Activated naive CD4-positive, alpha-beta T cell treated with anti-CD3 and anti-CD28 coated beads for 36 hours (primary cell): ENCODE results near the gene GIPC1. TPM values are rescaled to one million over a fixed set of nuclear protein-coding genes. Genes with fewer than 3 reads are reported as not detected.
A peak's percentile ranks its signal among the peaks of the same experiment; 100 is the strongest.

Source experiments
- CTCF ChIA-PET: fragments of 350-600 bp; sonication (Branson Sonifier 250); formaldehyde crosslinking; loops from one replicate; lab custom pipeline; 2021; ENCODE audit warnings: antibody characterized with exemption; lab: Charles Lee
- DNase-seq: peaks from one replicate; pipeline ENCODE4 v3.0.0-alpha.2; 2020
- H3K27ac Mint-ChIP-seq: one replicate; pipeline ENCODE4 v1.8.0; 2021; ENCODE audit warnings: mild to moderate bottlenecking, mixed read lengths
- H3K27me3 Mint-ChIP-seq: one replicate; pipeline ENCODE4 v1.8.0; 2021; ENCODE audit warnings: low read depth, mixed read lengths
- H3K36me3 Mint-ChIP-seq: one replicate; pipeline ENCODE4 v1.8.0; 2021; ENCODE audit warnings: low read depth, mixed read lengths
- H3K4me1 Mint-ChIP-seq: one replicate; pipeline ENCODE4 v1.8.0; 2021; ENCODE audit warnings: low read depth, mixed read lengths
- H3K4me3 Mint-ChIP-seq: one replicate; pipeline ENCODE4 v1.8.0; 2021; ENCODE audit warnings: mild to moderate bottlenecking, moderate library complexity, mixed read lengths
- H3K9me3 Mint-ChIP-seq: one replicate; pipeline ENCODE4 v1.8.0; 2021; ENCODE audit warnings: mixed read lengths
- intact Hi-C: fragments of 100-400 bp; cut with micrococcal nuclease; formaldehyde crosslinking; loops from one replicate; pipeline ENCODE4 v1.15.1; 2023
- microRNA-seq: library from miRNA; unstranded; fragments of <30 nt; microRNA quantifications from one replicate; pipeline ENCODE4 v1.2.0, GENCODE V29; 2022; ENCODE audit warnings: borderline microRNAs expressed, borderline replicate concordance
- total RNA-seq, 2 experiments: library from RNA; stranded (reverse); gene quantifications; one replicate each; pipeline ENCODE4 v1.2.3, GENCODE V29; 2021

The GIPC1 gene
- total RNA-seq, 2 experiments from 2014 or later: 15.4 to 16.5 TPM

DNA sequence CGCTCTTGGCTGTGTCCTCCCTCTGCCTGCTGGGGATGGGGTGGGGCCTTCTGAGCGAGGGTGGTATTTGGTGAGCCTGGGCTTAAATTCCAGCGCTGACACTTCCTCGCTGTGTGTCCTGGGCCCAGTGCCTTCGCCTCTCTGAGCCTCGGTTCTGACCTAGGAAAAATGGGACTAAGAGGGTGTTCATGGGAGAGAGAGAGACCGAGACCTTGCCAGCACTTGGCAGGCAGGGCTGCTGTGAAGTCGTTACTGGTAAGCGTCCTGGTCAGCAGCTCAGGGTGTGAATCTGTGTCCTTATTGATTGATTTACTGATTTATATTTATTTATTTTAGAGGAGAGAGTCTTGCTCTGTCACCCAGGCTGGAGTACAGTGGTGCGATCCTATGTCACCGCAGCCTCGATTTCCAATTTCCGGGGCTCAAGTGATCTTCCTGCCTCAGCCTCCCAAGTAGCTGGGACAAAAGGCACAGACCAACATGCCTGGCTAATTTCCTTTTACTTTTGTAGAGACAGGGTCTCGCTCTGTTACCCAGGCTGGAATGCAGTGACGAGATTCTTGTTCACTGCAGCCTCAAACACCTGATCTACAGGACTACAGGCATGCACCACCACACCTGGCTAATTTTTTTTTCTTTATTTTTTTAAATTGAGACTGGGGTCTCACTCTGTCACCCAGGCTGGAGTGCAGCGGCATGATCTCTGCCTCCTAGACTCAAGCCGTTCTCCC, 60.4 kb downstream of the GIPC1 start:
- Mint-ChIP-seq H3K36me3 (peaks cover 6% of the 10 kb centered on the region), H3K9me3 (no peaks in the 10 kb centered on the region), H3K27ac (peak overlapping the region; percentile 79), H3K4me3 (peak overlapping the region; percentile 72), H3K4me1 (peaks cover 54% of the 10 kb centered on the region), H3K27me3 (no peaks in the 10 kb centered on the region)
- intact Hi-C loops: no loop called here
- no peak for DNase-seq
- CTCF ChIA-PET: interaction anchor here (0.6 to 1.2 kb wide), 3 partner anchors 45 to 653 kb away, joined by 3 to 7 read pairs (median 4); no protein-coding TSS in a partner anchor

DNA sequence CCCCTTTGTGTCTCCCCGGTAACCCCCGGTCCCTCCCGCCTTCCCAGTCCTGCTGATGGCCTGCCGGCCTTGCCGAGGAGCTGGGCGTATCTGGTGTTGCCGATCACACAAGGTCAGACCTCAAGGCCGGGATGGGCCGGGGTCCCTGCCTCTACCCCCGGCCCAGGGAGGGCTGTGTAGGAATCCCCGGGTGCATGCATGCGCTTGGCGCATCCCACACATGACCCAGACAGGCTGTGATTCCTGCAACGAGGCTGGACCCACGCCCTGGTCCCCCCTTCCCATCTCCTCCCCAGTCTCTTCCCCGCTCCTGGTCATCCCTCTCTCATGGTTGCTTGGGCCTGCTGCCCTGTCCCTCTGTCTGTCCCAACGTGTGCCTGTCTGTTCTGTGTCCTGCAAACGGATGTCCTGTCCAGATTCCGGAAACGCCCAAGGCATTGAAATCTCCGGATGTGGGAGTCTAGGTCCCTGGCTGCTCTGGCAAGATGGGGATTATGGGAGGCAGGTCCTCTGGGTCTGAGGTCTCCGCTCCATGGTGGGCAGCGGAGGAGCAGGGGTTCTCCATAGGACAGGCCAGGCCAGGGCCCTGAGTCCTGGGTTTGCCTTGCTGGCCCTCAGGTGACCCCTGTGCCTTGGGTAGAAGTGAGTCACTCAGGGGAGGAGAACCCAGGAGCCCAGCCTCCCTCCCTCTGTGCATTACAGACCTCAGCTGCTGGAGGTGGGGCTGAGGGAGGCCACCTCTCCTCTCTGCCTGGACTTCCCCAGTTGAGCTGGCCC, 61.2 kb downstream of the GIPC1 start:
- peak overlapping the region; percentile 79 for H3K27ac Mint-ChIP-seq
- intact Hi-C loops: no loop called here
- H3K9me3 Mint-ChIP-seq: no peaks in the 10 kb centered on the region
- DNase-seq: peak; percentile 78
- H3K4me1 Mint-ChIP-seq: peaks cover 47% of the 10 kb centered on the region
- H3K36me3 Mint-ChIP-seq: peaks cover 5% of the 10 kb centered on the region
- H3K4me3 Mint-ChIP-seq: peak overlapping the region; percentile 72
- CTCF ChIA-PET: interaction anchor here (0.6 to 1.2 kb wide), 3 partner anchors 43 to 653 kb away, joined by 4 to 7 read pairs (median 4); no protein-coding TSS in a partner anchor
- no peaks in the 10 kb centered on the region for H3K27me3 Mint-ChIP-seq

DNA sequence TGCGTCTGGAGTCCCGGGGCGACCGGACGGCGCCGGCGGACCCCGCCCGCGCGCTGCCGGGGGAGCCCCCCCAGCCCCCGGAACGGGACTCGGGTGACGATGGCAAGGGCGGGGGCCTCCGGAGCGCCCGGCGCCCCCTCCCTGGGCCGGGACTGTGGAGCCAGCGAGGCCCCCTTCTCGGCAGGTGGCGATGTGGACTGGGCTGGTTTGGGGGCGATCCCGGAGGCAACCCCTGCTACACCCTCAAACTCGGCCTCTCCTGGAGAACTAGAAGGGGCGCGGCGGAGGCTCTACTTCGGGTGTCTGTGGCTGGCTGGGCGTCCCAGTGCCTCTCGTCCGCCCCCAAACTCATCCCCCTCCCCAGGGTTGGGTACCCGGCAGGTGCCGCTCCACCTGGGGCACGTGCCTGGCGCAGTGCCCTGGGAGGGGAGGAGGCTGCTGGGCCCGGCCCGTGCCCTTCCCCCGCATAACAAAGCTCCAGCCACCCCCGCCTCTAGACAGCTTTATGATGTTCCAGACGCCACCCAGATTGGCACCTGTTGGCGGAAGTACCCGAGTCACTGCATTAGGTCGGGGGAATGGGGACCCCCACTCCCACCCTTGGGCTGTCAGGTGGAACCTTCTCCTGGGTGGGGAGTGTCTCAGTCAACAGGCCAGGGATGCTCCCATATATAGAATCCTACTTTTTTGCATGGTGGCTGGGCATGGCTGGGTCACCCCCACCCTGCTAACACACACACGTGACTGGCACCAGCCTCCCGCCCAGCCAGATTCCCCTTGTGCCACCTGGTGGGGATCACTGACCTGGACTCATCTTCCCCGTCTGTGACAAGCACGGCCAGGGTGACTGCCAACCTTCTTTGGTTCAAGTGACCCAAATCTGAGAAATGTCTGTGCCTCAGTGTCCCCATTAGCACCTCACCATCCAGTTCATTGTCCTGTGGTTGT, 62.1 kb downstream of the GIPC1 start:
- Mint-ChIP-seq H3K36me3 (peaks cover 5% of the 10 kb centered on the region), H3K27me3 (no peaks in the 10 kb centered on the region), H3K27ac (peak overlapping the region; percentile 79), H3K4me3 (peak overlapping the region; percentile 72), H3K4me1 (peaks cover 40% of the 10 kb centered on the region), H3K9me3 (no peaks in the 10 kb centered on the region)
- peak; percentile 56 for DNase-seq
- CTCF ChIA-PET: interaction anchor here (0.6 to 1.2 kb wide), 4 partner anchors 38 to 1975 kb away, joined by 3 to 4 read pairs (median 3); no protein-coding TSS in a partner anchor
- intact Hi-C loops: loop anchor here (2.0 kb wide), 1 partner anchor 15 kb away; the partner anchor contains the start of gene DDX39A

DNA sequence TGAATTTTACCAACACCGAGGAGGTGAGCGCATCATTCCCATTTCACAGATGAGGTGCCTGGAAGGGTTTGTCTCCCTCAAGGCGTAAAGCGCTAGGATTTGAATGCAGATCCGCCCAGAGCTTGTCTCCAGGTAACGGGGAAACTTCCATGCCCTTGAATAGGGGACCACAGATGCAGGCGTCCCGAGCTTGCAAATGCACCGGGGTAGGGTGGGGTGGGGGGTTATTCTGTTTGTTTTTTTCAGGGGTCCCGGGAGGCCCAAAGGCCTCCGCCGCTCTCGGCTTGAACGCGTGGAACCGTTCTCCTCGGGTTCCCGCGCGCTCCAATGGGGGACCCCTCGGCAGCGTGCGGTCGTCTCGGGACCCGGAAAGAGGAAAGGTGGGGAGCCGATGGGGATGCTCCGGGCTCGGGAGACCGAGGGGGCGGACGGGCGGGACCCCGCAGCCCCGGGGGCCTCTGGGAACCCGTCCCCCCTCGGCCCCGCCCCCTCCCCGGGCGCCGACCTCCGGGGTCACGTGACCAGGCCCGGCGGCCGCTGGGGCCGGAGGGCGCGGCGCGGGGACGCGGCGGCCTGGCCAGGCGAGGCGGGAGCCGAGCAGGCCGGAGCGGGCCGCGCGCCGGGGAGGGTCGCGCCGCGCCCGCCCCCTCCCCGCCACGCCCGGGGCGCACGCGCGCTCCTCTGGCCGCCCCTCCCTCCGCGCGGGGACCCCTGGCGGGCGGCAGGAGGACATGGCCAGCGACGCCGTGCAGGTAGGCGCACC, 63.0 kb downstream of the GIPC1 start, which contains the start of gene PKN1:
Gene PKN1 (plus strand): TSS at position 516 of the 763 bp plus-strand sequence. CDS start 216 bp downstream, at position 732.
- peak; percentile 33 for DNase-seq
- peaks cover 37% of the 10 kb centered on the region for H3K4me1 Mint-ChIP-seq
- CTCF ChIA-PET: interaction anchor here (1.0 to 5.1 kb wide), 12 partner anchors 8 to 71 kb away, joined by 3 to 55 read pairs (median 4); partner anchors contain the start of gene DDX39A
- peak within 1 kb of the TSS; percentile 79 for H3K27ac Mint-ChIP-seq
- intact Hi-C loops: loop anchor here (1.0 to 2.0 kb wide), 3 partner anchors 14 to 53 kb away; partner anchors contain the start of gene DDX39A
- no peaks in the 10 kb centered on the region for H3K9me3 Mint-ChIP-seq
- no peaks in the 10 kb centered on the region for H3K27me3 Mint-ChIP-seq
- peak within 1 kb of the TSS; percentile 78 for H3K4me3 Mint-ChIP-seq
- H3K36me3 Mint-ChIP-seq: peaks cover 5% of the 10 kb centered on the region

DNA sequence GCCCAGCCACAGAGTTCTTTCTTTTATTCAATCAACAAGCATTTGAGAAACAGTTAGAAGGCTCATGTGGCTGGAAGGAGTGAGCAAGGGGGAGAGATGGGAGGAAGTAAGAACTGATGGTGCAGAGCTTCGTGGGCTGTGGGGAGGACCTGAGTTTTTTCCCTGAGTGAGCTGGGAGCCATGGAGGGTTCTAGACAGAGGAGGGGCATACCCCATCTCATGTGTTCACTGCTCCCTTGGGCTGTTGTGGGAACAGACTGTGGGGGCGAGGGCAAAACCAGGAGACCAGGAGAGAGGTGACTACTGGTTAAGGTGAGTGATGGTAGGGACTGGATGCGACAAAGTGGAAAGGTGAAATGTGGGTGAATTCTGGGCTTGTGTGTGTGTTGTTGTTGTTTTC, 65.2 kb downstream of the GIPC1 start:
- H3K4me1 Mint-ChIP-seq: peaks cover 29% of the 10 kb centered on the region
- no peak for DNase-seq
- intact Hi-C loops: no loop called here
- no peak overlapping the region for H3K4me3 Mint-ChIP-seq
- H3K36me3 Mint-ChIP-seq: peaks cover 5% of the 10 kb centered on the region
- no peaks in the 10 kb centered on the region for H3K9me3 Mint-ChIP-seq
- H3K27me3 Mint-ChIP-seq: no peaks in the 10 kb centered on the region
- H3K27ac Mint-ChIP-seq: peak overlapping the region; percentile 21
- CTCF ChIA-PET: interaction anchor here (0.8 to 5.1 kb wide), 7 partner anchors 35 to 293 kb away, joined by 3 to 55 read pairs (median 6); no protein-coding TSS in a partner anchor

DNA sequence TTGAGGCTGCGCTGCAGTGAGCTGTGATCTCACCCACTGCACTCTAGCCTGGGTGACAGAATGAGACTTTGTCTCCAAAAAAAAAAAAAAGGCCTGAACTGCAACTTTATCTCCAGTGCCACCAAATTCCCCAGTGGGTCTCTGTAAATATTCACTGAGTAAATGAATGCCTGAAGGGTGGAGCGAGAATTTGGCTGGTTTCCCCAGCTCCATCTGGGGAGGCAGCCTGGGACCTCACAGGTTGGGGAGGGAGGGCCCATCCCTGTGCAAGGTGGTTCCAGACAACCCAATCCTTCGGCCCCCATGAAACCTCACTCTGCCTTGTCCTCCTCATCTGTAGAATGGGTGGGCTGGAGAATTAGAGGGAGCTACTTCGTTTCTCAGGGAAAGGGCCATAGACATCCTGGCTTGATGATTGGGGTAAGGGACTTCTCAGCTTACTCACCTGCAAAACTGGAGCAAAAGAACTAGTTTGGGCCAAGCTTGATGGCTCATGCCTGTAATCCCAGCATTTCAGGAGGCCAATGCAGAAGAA, 67.0 kb downstream of the GIPC1 start:
- CTCF ChIA-PET: interaction anchor here (0.6 to 5.1 kb wide), 5 partner anchors 9 to 80 kb away, joined by 3 to 55 read pairs (median 5); no protein-coding TSS in a partner anchor
- Mint-ChIP-seq H3K4me3 (no peak overlapping the region), H3K27ac (no peak overlapping the region), H3K4me1 (peaks cover 15% of the 10 kb centered on the region), H3K36me3 (no peaks in the 10 kb centered on the region), H3K27me3 (no peaks in the 10 kb centered on the region), H3K9me3 (no peaks in the 10 kb centered on the region)
- intact Hi-C loops: no loop called here
- DNase-seq: no peak

Small RNAs within 50 kb of the gene (microRNA-seq; reads per million reads assigned to microRNA genes)
- not detected for gene MIR639

Other genes with a start within 250 kb of the GIPC1 start
- 100 to 1,000 TPM; 173 to 187 TPM for gene ADGRE5, start 114.7 kb downstream of the GIPC1 start, total RNA-seq
- gene DDX39A, start 76.8 kb downstream of the GIPC1 start, total RNA-seq: 100 to 1,000 TPM; 219 to 227 TPM
- 100 to 1,000 TPM; 159 to 164 TPM for gene PKN1, start 62.8 kb downstream of the GIPC1 start, total RNA-seq
- not detected for gene PTGER1, start 20.8 kb downstream of the GIPC1 start, total RNA-seq
- gene DNAJB1, start 22.3 kb upstream of the GIPC1 start, total RNA-seq: 10 to 100 TPM; 48.1 to 49.5 TPM
- 100 to 1,000 TPM; 102 to 105 TPM for gene TECR, start 33.5 kb upstream of the GIPC1 start, total RNA-seq
- 100 to 1,000 TPM; 117 to 123 TPM for gene NDUFB7, start 75.9 kb upstream of the GIPC1 start, total RNA-seq
- gene CLEC17A, start 87.0 kb upstream of the GIPC1 start, total RNA-seq: under 1 TPM; 0.15 to 0.26 TPM
- not detected for gene ADGRE3, start 178.7 kb upstream of the GIPC1 start, total RNA-seq
- 10 to 100 TPM; 28.6 to 31.7 TPM for gene ZNF333, start 193.9 kb upstream of the GIPC1 start, total RNA-seq